Erythroblast (primary cell): ENCODE measurements around the gene UBE2O.

Source experiments
- GATA1 ChIP-seq: IDR thresholded peaks from 2 replicates; pipeline ENCODE4 v1.6.1; 2011; ENCODE audit warnings: low read depth, mild to moderate bottlenecking, control low read depth, low read length, moderate library complexity
- POLR2A ChIP-seq: IDR thresholded peaks from 2 replicates; pipeline ENCODE4 v1.6.1; 2011; ENCODE audit warnings: mild to moderate bottlenecking, low read length

GRCh38 chr17:76431509-76431908 lies 21.4 kb downstream of the UBE2O start:
- TF ChIP-seq POLR2A (no peak), GATA1 (no peak)
